OCI-M2 (cell line): ENCODE results near the gene KCNN4.

Experiments used
- DNase-seq: peaks from one replicate; lab custom pipeline; 2025; ENCODE audit not compliant: unreplicated experiment; lab: John Stamatoyannopoulos, UW

Gene KCNN4

DNA sequence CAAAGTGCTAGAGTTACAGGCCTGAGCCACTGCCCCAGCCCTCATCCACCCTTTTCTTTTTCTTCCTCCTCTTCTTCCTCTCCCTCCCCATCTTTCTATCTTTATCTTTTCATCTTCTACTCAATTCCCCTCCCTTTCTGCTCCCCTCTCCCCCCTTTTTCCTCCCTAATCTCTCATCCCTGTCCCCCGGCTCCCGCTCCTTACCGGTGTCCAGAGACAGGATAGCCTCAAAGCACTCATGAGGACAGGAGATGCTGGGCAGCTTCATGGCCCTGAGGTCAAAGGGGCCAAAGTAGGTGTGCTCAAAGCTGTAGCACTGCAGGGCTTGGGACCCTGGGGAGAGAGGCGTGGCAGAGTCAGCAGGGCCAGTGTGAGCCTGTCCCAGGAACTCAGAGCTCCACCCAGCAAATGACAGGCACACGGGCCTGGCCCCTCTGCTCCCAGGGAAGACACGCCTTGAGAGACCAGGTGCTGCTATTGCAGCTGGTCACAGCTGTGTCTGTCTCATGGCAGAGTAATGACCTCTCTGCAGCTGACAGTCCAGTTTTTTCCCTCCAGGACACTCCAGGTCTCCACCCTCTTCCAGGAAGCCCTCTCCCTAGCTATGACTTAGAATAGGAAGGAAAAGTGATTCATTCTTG lies 18.8 kb upstream of the KCNN4 start:
- no peak for DNase-seq

DNA sequence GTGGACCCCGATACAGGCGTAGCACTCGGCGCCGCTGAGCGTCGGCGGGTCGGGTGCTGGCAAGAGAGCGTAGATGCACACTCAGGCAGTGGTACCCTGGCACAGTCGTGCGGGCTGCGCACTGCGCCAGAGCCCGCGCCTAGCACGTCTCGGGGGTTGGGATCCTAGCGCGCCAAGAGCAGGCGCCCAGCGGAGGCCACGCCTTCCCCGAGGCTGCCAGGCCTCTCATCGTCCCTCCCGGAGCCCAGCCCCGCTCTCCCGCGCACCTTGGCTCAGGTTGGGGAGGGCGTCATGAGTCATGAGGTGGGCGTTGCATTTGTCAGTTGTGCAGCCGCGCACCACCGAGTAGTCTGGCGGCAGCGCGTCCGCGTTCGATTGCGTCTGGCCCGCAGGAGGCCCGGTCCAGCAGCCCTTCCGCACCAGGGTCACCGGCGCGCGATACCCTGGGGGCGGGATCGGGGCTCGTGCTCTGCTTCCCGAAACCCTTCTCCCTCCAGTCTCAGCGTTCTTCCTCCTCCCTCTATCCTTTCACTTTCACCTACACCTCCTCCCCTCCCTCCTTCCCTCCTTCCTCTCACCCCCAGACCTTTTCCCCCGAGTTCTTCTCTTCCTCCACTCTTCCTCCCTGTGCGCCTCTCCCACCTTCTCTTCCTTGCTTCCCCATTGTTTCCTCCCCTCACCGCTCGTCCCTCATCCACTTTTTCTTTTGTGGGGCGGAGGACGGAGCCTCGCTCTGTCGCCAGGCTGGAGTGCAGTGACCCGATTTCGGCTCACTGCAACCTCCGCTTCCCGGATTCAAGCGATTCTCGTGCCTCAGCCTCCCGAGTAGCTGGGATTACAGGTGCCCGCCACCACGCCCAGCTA lies 18.0 kb upstream of the KCNN4 start:
- DNase-seq: no peak

DNA sequence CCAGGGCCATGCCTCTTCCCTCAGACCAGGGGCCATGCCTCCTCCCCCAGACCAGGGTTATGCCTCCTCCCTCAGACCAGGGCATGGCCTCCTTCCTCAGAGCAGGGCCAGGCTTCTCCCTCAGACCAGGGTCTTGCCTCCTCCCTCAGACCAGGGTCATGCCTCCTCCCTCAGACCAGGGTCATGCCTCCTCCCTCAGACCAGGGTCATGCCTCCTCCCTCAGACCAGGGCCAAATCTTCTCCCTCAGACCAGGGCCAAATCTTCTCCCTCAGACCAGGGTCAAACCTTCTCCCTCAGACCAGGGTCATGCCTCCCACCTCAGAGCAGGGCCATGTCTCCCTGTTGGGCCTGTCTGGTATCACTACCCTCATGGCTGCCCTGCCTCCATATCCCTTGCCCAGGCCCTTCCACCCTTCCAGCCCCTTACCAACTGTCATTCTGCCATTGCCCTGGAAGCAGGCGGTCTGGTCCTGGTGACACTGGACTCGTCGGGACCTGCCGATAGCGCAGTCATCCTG lies 17.3 kb upstream of the KCNN4 start:
- DNase-seq: no peak

DNA sequence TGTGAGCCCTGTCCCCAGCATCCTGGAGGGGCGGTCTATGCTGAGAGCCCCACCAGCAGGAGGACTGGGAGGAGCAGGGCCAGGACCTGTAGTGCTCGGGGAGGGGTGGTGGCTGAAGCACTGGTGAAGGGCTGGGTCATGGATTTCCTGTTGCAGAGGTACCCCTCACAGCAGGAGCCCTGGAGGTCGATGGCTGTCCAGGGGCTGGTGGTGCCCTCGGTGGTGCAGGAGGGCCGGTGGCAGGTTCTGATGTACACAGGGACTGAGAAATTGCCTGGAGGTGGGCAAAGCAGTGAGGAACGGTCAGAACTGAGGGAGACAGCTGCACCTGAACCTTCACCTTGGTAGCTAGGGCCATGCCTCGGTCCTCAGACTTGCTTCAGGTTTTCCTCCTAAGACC lies 16.8 kb upstream of the KCNN4 start:
- DNase-seq: no peak

DNA sequence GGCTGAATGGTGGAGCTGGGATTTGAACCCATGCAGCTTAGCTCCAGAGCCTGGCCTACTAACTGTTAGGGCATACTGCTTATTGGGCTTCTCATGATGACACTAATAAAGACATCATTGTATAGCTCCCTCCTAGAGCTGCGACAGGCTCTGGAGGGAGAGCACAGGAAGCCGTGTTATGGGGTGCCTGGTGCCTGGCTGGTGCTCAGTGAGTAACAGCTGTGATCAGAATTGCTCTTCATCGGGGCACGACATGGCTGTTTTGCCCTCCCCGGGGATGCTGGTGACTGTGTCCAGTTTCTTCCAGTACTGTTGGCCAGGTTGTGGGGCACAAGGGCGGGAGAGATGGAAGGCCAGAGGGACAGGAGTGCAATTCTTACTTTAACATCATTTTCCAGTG lies 16.3 kb upstream of the KCNN4 start:
- no peak for DNase-seq

DNA sequence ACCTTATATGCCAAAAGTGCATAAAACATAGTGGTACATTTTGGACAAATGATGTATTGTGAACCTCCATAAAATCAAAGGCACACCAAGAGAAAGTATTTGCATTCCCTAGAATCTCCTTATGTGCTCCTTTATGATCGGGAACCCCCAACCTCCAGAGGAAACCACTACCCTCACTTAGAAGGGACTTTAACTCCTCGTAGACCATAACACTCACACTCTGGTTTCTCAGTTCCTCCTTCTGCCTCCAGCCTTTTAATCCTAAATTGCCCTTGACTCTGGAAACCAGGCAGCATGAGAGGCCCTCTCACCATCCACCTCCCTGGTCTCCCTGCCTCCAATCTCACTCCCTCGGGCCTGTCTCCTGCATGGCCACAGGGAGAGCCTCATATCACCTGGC lies 9.8 kb upstream of the KCNN4 start:
- no peak for DNase-seq

DNA sequence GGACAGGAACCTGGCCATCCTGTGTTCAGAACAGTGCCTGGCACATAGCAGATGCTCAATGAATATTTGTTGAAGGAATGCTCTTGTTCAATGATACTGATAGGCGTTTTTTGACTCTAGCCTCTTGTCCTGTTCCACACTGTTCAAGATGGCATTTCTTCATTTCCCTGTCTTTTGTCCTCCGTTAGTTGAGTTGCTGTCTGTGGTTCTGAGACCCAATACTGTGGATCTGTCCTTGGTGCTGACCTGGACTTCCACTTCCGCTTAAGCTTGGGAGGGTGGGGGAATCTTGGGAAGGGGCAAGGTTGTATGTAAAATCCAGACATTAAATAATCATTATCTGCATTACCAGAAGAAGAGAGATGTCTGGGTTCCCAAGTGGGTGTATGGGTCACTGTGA lies 8.3 kb upstream of the KCNN4 start:
- no peak for DNase-seq

DNA sequence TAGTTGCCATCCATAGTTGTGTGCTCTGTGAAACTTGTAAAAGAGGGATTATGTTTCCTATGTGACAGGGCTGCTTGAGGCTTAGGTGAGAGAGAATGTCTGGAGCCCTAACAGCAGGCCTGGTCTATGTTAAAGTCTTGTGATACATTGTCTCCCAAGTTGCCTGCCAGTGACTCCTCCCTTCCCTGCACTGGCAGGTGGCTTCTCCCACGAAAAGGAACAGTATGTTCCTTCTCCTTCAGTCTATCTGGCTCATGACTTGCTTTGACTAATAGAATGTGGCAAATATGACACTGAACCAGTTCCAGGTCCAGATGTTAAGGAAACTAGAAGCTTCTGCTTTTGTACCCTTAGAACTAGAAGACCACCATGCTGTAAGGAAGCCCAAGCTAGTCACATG lies 5.9 kb upstream of the KCNN4 start:
- no peak for DNase-seq

DNA sequence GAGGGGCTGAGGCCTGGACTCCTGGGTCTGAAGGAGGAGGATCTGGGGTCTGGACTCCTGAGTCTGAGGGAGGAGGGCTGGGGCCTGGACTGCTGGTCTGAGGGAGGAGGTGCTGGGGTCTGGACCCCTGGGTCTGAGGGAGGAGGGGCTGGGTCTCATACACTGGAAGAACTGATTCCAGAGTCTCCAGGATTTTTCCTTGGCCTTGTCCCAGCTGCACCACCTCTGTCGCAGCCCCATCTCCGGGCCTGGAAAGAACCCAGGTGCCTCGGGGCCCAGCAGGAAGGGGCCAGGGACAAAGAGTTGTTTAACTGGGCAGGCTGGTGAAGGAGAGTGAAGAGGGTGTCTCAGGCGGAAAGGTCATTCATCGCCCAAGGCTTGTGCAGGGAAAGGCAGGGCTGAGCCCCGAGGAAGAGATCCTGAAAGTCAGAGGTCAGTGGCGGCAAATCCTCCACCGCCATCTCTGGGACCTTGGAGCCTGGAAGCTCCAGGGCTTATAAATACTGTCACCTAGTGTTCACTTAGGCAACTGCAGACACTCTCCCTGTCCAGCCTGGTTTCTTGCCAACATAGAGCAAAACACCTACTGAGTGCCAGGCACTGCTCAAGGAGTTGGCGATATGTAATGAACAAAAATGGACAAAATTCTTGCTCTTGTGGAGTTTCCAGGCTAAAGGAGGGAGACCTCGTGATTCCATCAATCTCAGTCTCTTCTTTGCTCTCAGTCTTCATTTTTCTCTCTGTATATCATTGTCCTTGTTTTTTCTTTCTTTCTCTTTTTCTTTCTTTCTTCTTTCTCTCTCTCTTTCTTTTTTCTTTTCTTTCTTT lies 4.4 kb upstream of the KCNN4 start:
- peak; percentile 70 for DNase-seq

DNA sequence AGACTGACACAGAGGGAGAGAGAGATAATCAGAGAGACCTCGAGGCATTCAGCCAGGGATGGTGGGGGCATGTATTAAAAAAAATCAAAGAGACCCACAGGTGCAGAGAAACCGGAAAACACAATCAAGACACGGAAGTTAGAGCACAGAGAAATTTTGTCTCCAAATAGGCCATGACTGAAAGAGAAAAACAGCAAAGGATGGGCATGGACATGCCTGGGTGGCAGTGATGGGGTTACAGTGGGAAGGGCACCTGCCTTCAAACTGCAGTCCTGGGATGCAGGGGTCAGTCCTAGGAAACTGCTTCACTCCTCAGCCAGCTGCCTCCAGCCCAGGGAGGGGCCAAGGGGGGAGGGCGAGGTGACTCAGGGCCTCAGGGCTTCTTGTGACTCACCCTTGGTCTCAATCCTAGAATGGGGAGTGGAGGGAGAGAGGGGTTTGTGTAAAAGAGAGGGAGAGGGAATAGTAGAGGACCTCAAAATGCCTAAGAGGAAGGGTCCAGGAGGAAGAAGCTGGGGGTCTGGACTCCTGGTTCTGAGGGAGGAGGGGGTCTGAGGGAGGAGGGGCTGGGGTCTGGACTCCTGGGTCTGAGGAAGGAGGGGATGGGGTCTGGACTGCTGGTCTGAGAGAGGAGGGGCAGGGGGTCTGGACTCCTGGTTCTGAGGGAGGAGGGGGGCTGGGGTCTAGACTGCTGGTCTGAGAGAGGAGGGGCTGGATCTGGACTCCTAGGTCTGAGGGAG lies 3.6 kb upstream of the KCNN4 start:
- DNase-seq: no peak

DNA sequence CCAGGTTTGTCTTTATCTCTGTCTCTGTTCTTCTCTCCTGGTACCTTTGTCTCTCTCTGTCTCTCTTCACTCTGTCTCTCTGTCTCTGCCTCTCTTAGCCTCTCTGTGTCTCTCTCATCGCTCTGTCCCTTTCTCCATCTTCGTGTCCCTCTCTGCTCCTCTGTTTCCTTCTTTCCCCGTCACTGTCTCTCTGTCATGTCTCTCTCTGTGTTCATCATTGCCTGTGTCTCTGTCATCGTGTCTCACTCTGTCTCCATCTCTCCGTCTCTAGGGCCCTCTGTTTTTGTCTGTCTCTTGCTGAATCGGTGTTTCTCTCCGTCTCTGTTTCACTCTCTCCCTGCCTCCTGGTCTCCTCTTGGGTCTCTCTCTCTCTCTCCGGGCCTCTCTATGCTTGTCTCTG lies 2.9 kb upstream of the KCNN4 start:
- DNase-seq: no peak

DNA sequence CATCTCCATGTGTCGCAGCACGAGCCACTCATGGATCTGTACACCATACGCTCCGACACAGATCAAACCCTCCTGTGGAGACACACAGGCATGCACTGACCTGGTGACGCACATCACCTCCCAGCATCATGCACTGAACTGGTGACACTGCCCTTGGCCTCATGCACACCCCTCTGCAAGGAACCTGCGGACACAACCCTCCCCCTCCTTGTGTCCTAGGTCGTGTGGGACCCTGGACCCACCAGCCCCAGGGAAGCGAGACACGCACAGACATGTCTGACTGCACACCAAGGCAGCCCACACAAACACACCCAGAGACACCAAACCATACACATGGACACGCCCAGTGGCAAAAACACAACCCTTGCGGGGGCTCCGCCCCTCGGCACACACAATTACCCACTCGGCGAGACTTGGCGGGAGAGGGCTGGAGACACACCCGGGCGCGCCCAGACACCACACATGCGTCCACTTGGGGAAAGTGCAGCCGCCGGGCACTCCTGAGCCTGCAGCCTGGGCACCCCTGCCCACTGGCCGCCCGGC lies 2.0 kb upstream of the KCNN4 start:
- no peak for DNase-seq

DNA sequence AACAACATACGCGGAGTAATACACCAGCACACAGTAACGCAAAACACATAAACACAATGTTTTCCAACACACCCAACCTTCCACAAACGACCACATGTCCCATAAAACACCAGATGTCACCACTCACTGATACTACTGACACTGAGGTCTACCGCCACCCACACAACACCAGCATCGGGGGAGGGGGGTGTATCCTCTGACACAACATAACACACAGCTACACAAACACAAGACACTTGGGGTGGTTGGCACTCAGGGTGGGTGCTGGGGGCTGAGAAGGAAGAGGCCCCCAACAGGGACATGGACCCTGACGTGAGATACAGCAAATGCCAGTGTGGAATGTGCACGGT lies 1.5 kb upstream of the KCNN4 start:
- DNase-seq: no peak

DNA sequence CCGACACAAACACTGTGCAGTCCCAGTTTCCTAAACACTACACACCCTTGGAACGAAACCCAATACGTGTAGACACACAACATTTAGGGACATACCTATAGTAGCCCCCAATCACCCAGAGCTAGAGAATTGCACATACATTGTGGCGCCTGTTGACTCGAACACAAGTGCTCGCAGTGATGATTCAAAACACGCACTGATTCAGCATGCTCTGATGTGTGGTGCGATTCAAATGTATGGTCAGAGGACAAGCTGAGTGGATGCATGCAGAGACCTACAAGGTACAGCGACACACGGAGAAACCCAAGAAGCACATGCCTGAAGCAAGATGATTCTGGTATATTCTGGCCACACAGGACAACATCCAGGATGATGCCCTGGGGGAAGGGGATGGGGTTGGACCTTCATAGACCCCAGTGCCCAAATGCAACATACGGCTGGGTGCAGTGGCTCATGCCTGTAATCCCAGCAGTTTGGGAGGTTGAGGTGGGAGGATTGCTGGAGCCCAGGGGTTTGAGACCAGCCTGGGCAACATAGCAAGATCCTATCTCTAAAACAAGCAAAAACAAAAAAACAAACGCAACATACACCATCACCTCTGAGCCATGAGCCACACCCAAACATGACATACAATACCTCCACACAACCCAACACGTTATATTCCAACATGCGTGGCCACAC lies 997 bp upstream of the KCNN4 start:
- DNase-seq: no peak

DNA sequence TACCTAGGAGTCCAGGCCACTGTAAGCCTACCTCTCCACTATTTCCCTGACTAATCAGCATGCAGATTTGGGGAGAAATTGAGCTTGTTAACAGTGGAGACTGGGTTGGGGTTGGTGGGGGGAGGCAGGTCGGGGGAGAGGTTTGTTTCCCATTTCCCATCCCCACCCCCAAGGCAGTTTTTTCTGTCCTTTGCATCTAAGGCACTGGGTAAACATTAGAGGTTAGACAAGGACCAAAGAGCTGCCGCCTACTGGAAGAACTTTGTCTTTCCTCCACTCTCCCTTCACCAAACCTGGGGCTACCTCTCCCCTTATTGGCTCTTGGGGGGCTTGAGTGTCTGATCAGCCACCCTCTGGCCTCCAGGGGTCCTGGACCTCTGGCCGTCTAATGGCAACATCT lies 953 bp downstream of the KCNN4 start:
- no peak for DNase-seq

DNA sequence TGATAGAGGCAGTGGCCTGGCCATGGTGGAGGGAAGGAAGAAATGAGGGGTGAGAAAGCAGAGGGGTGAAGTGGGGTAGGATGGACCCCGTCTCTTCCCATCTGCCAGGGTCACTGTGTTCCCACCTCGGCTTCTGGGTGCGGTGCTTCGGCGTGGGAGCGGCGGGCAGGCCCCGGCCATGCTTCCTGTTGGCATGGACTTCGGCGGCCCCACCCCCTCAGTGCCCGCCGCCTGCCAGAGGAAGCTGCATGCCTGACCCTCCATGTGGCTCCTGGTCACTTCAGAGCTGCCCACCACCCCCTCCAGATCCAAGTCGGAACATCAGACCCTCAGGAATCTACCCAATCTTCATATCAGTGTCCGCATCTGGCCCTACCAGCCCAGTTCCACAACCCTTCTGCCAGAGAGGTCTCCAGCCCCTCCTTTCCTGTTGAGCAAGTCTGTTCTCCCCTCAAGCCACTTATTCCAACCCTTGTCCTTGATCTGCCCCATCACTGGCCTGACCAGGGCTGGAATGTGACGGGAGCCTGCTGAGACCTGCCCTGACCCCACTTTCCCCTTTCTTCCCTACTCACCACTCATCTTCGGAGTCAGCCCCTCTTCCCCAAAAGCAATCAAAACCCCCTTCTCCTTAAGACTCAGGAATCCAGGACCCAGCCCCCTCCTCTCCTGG lies 1.5 kb downstream of the KCNN4 start:
- no peak for DNase-seq

DNA sequence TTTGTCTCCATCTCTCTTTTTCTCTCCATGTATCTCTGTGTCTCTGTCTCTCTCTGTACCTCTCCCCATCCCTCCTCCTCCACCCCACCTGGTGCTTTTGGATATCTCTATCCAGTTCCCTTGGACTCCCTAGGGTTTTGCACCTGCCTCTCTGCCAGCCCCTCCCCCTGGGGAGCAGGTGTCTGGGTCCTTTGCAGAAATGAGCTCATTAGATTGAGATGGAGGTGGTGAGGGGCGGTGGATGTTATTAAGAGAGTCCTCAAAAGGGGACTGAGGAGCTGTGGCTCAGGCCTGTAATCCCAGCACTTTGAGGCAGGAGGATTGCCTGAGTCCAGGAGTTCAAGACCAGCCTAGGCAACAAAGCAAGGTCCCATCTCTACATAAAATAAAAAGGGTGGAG lies 2.1 kb downstream of the KCNN4 start:
- no peak for DNase-seq

DNA sequence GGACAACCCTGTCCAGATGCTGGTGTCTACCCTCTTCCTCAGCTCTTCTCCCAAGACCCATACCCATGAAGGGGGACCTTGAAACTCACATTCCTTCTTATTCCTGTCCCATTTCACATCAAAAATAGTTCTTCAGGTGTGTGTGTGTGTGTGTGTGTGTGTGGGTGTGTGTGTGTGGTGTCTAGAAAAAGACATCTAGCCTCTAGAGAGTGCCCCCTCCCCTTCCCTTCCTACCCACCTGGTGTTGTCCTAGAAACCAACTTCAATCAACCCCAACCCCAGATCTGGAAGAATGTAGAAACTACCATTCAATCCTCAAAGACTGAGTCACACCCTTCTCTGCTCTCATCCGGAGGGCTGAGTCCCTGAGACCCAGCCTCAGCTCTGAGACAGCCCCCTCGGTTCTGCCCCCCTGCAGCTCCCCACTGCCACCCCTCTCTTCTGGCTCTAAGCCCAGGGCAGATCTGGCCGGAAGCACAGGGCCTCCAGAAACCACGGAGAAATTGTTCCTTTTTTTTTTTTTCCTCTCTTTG lies 3.5 kb downstream of the KCNN4 start:
- DNase-seq: peak; percentile 85

DNA sequence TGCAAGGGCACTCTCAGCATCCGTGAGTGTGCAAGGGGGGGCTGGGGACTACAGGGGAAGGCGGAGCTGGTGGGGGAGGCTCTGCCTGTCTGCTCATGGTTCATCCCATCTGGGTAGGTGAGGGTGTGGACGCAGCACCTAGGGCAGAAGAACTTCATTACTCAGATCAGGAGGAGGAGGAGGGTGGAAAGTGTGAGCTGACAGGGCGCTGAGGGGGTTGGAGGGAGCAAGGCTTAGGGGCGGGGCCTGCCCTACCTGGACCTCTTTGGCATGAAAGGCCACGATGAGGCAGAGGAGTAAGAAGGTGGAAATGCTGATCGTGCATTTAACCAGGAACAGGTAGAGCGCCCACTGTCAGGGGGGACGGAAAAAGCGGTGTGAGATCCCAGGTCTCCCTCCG lies 4.5 kb downstream of the KCNN4 start:
- DNase-seq: no peak
